ENCODE data around the gene ARL16.

DNA sequence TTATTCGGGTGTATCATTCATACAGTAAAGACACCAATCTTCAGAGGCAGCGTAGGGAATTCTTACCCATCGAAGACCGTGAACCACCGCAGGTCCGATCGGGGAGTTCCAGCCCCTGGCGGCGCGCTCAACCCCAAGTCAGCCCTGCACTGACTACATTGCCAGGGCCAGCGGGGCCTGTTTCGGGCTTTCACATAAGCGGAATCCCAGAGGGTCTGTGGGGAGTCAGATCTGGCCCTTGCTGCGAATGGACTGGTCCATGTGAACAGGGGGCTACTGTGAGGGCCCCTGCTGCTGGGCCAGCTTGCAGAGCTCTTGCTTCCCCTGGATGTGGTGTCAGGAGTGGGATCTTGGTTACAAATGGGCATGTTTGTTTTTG lies 34.9 kb downstream of the ARL16 start:
- TF ChIP-seq, protein P1, sequence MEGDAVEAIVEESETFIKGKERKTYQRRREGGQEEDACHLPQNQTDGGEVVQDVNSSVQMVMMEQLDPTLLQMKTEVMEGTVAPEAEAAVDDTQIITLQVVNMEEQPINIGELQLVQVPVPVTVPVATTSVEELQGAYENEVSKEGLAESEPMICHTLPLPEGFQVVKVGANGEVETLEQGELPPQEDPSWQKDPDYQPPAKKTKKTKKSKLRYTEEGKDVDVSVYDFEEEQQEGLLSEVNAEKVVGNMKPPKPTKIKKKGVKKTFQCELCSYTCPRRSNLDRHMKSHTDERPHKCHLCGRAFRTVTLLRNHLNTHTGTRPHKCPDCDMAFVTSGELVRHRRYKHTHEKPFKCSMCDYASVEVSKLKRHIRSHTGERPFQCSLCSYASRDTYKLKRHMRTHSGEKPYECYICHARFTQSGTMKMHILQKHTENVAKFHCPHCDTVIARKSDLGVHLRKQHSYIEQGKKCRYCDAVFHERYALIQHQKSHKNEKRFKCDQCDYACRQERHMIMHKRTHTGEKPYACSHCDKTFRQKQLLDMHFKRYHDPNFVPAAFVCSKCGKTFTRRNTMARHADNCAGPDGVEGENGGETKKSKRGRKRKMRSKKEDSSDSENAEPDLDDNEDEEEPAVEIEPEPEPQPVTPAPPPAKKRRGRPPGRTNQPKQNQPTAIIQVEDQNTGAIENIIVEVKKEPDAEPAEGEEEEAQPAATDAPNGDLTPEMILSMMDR (IDR thresholded peaks at IDR 0.05) = no peak
- no peak for TF ChIP-seq POLR2A (IDR thresholded peaks at IDR 0.05)

Data from testis (tissue), 2 donors.